B cell (primary cell): ENCODE data around the gene XXYLT1. TPM values are rescaled to one million over a fixed set of nuclear protein-coding genes. Genes with fewer than 3 reads are reported as not detected.

Experiments used
- ATAC-seq: fragments of 200-7000 bp; cut with Tn5 transposase; one replicate; pipeline ENCODE4 v1.10.0; 2021; ENCODE audit warnings: low read depth, mild to moderate bottlenecking, moderate number of reproducible peaks, moderate library complexity
- CTCF ChIA-PET: fragments of 350-600 bp; sonication (Branson Sonifier 250); formaldehyde crosslinking; loops from one replicate; lab custom pipeline; 2021; ENCODE audit warnings: antibody characterized with exemption, inconsistent platforms; lab: Charles Lee
- POLR2A ChIA-PET: fragments of 350-600 bp; sonication (Branson Sonifier 250); formaldehyde crosslinking; loops from one replicate; lab custom pipeline; 2021; ENCODE audit warnings: antibody characterized with exemption; lab: Charles Lee
- DNase-seq: peaks from one replicate; pipeline ENCODE4 v3.0.0; 2013
- H2AFZ ChIP-seq: 2 replicates; pipeline ENCODE4 v1.6.1; 2012; ENCODE audit warnings: mild to moderate bottlenecking, low read depth, low read length; ENCODE audit not compliant: insufficient read depth, poor library complexity, severe bottlenecking
- H3K27ac ChIP-seq, 2 donors: 1 replicate in 1 of 2; 2 replicates in 1 of 2; pipeline ENCODE4 v1.5.1; 2012 to 2013; ENCODE audit warnings: low read length in 2 of 2, mild to moderate bottlenecking in 2 of 2, moderate library complexity in 1 of 2
- H3K27me3 ChIP-seq, 4 experiments: fragments of 200-600 bp in 1 of 4; sonication (generic) in 1 of 4; replicated peaks in 1 of 4; 1 replicate in 2 of 4; 2 replicates in 2 of 4; pipeline versions ENCODE4 v1.6.1 to v1.7.0; 2013 to 2016; ENCODE audit warnings: low read length in 3 of 4, mild to moderate bottlenecking in 2 of 4, mixed read lengths in 1 of 4, moderate library complexity in 1 of 4; ENCODE audit not compliant: insufficient read depth in 4 of 4, control insufficient read depth in 3 of 4; ENCODE audit errors: control extremely low read depth in 1 of 4
- H3K36me3 ChIP-seq, 2 experiments: replicated peaks in 1 of 2; 1 replicate in 1 of 2; 2 replicates in 1 of 2; pipeline versions ENCODE4 v1.6.1 to v1.7.1; 2013; ENCODE audit warnings: low read length in 1 of 2; ENCODE audit not compliant: insufficient read depth in 2 of 2, control insufficient read depth in 1 of 2; ENCODE audit errors: control extremely low read depth in 1 of 2, extremely low read depth in 1 of 2
- H3K4me1 ChIP-seq, 2 donors: fragments of 200-600 bp in 1 of 2; sonication (generic) in 1 of 2; 1 replicate in 1 of 2; 2 replicates in 1 of 2; pipeline versions ENCODE4 v1.5.1 to v1.6.1; 2013 to 2017; ENCODE audit warnings: low read length in 2 of 2; ENCODE audit not compliant: control insufficient read depth in 2 of 2, insufficient read depth in 2 of 2
- H3K4me2 ChIP-seq: replicated peaks from 2 replicates; pipeline ENCODE3; 2012; ENCODE audit warnings: mild to moderate bottlenecking, low read depth, low read length; ENCODE audit not compliant: poor library complexity, severe bottlenecking
- H3K4me3 ChIP-seq, 5 experiments: fragments of 200-600 bp in 1 of 5; sonication (generic) in 1 of 5; 1 replicate in 3 of 5; 2 replicates in 2 of 5; pipeline versions ENCODE4 v1.5.1 to v1.7.0; 2011 to 2016; ENCODE audit warnings: low read length in 4 of 5, mild to moderate bottlenecking in 4 of 5, low read depth in 2 of 5, control low read depth in 1 of 5, moderate library complexity in 1 of 5; ENCODE audit not compliant: insufficient read depth in 1 of 5; ENCODE audit errors: control extremely low read depth in 1 of 5, extremely low read depth in 1 of 5
- H3K79me2 ChIP-seq: fragments of 200-600 bp; sonication (generic); one replicate; pipeline ENCODE4 v1.6.0; 2016; ENCODE audit warnings: low read length; ENCODE audit not compliant: control insufficient read depth, insufficient read depth
- H3K9ac ChIP-seq: fragments of 200-600 bp; sonication (generic); 2 replicates; pipeline ENCODE4 v1.6.1; 2017; ENCODE audit warnings: mild to moderate bottlenecking, low read length, moderate library complexity
- H3K9me3 ChIP-seq, 3 donors: one replicate each; pipeline versions ENCODE4 v1.6.1 to v1.7.1; 2013; ENCODE audit warnings: low read length in 2 of 3; ENCODE audit not compliant: control insufficient read depth in 2 of 3, insufficient read depth in 1 of 3; ENCODE audit errors: control extremely low read depth in 1 of 3
- H4K20me1 ChIP-seq: 2 replicates; pipeline ENCODE4 v1.6.0; 2012; ENCODE audit warnings: mild to moderate bottlenecking, low read length; ENCODE audit not compliant: insufficient read depth, control insufficient read depth, poor library complexity, severe bottlenecking
- H3K27ac Mint-ChIP-seq: one replicate; pipeline ENCODE4 v1.8.0; 2021; ENCODE audit warnings: mixed read lengths
- H3K27me3 Mint-ChIP-seq: one replicate; pipeline ENCODE4 v1.8.0; 2021; ENCODE audit warnings: mixed read lengths
- H3K4me1 Mint-ChIP-seq: one replicate; pipeline ENCODE4 v1.8.0; 2021; ENCODE audit warnings: mixed read lengths
- H3K4me3 Mint-ChIP-seq: one replicate; pipeline ENCODE4 v1.8.0; 2021; ENCODE audit warnings: mixed read lengths
- H3K9me3 Mint-ChIP-seq: one replicate; pipeline ENCODE4 v1.8.0; 2022; ENCODE audit warnings: mixed read lengths; ENCODE audit not compliant: insufficient read depth
- CTCF ChIP-seq: fragments of 200-600 bp; IDR thresholded peaks from one replicate; pipeline ENCODE4 v1.8.0; 2022; ENCODE audit warnings: antibody characterized with exemption, mild to moderate bottlenecking
- EZH2 ChIP-seq: IDR thresholded peaks from 2 replicates; pipeline ENCODE4 v1.6.1; 2012; ENCODE audit warnings: borderline replicate concordance, low read depth, mild to moderate bottlenecking, moderate library complexity, low read length; ENCODE audit not compliant: insufficient read depth, poor library complexity, severe bottlenecking
- WGBS: methylation state at CpG from one replicate; pipeline ENCODE4 v1.1.5; 2013; ENCODE audit warnings: missing lambda C conversion rate; ENCODE audit not compliant: insufficient coverage; 5-methylcytosine and 5-hydroxymethylcytosine counted together
- intact Hi-C: fragments of 100-400 bp; cut with micrococcal nuclease; formaldehyde crosslinking; loops from one replicate; pipeline ENCODE4 v1.10.0; 2022
- polyA plus RNA-seq: library from polyadenylated mRNA; depleted of rRNA; stranded (reverse); fragments of >200 nt; gene quantifications from 2 replicates; pipeline ENCODE4 v1.2.3, GENCODE V29; 2012
- total RNA-seq, 2 donors: library from RNA; stranded (reverse); fragments of 120-200 nt in 1 of 2; gene quantifications; 1 replicate in 1 of 2; 2 replicates in 1 of 2; pipeline versions ENCODE4 v1.2.3 to v1.2.4, GENCODE V29; 2013 to 2022

The XXYLT1 gene
- total and polyA plus RNA-seq, 2 donors (not counting 1 experiment from before 2014, with no cell fraction given) = 2.6 to 11.2 TPM

- 0% methylated on average over 2 of the region's 3 CpGs for WGBS
- Mint-ChIP-seq H3K4me1 (peaks cover 45% of the 10 kb centered on the region), H3K27ac (peak overlapping the region; percentile 32), H3K4me3 (peak overlapping the region; percentile 57), H3K27me3 (no peaks in the 10 kb centered on the region), H3K9me3 (no peaks in the 10 kb centered on the region)
- no peak overlapping the region for H3K27ac ChIP-seq
- TF ChIP-seq CTCF = no peak
- peak overlapping the region; percentile 21 for H3K9ac ChIP-seq
- no peaks in the 10 kb centered on the region for H3K36me3 ChIP-seq
- POLR2A ChIA-PET = no interaction called here
- DNase-seq (no peak), ATAC-seq (no peak)
- peak overlapping the region; percentile 59 for H2AFZ ChIP-seq
- H3K4me1 ChIP-seq = peaks cover 25 to 40% of the 10 kb centered on the region in 2 donors
- H3K4me3 ChIP-seq = peak overlapping the region in 1 of 5 experiments; percentile 36
- peak overlapping the region; percentile 47 for H3K4me2 ChIP-seq
- no peaks in the 10 kb centered on the region for H3K27me3 ChIP-seq
- CTCF ChIA-PET = no interaction called here
- no peaks in the 10 kb centered on the region for H4K20me1 ChIP-seq
- peaks cover 5% of the 10 kb centered on the region for H3K79me2 ChIP-seq
- intact Hi-C loops = no loop called here
- no peaks in the 10 kb centered on the region for H3K9me3 ChIP-seq
Measured at GRCh38 chr3:195080125-195080524, 190.8 kb downstream of the XXYLT1 start.

- Histone ChIP-seq H3K9me3 (no peaks in the 10 kb centered on the region), H3K4me1 (peaks cover 25 to 42% of the 10 kb centered on the region in 2 donors), H4K20me1 (no peaks in the 10 kb centered on the region), H3K9ac (peak overlapping the region; percentile 21), H3K27ac (no peak overlapping the region), H3K4me2 (peak overlapping the region; percentile 47), H3K36me3 (no peaks in the 10 kb centered on the region), H3K27me3 (no peaks in the 10 kb centered on the region), H2AFZ (peak overlapping the region; percentile 59), H3K4me3 (peak overlapping the region in 1 of 5 experiments; percentile 36), H3K79me2 (peaks cover 5% of the 10 kb centered on the region)
- ChIA-PET CTCF (interaction anchor here (1.0 to 1.6 kb wide), 3 partner anchors 16 to 397 kb away, joined by 3 to 4 read pairs (median 3); no protein-coding TSS in a partner anchor), POLR2A (no interaction called here)
- Mint-ChIP-seq H3K27me3 (no peaks in the 10 kb centered on the region), H3K4me3 (peak overlapping the region; percentile 57), H3K27ac (peak overlapping the region; percentile 32), H3K9me3 (no peaks in the 10 kb centered on the region), H3K4me1 (peaks cover 45% of the 10 kb centered on the region)
- intact Hi-C loops = no loop called here
- ATAC-seq (no peak), DNase-seq (no peak)
- WGBS = 64% methylated on average over 5 of the region's 5 CpGs
- TF ChIP-seq EZH2 (no peak), CTCF (no peak)
Measured at GRCh38 chr3:195079636-195080035, 191.3 kb downstream of the XXYLT1 start.
